GM18519 (cell line): ENCODE results near the gene C3orf38.
"Not testable (repeated sequence)": the region's sequence is repeated elsewhere in the genome, so short reads cannot be mapped to it uniquely, and the experiment has no call there.

Source experiments
- ATAC-seq: cut with Tn5 transposase; IDR thresholded peaks from one replicate; pipeline ENCODE4 v1.9.1; 2021; ENCODE audit warnings: mild to moderate bottlenecking, moderate library complexity; ENCODE audit not compliant: unreplicated experiment, low FRiP score

The C3orf38 gene

DNA sequence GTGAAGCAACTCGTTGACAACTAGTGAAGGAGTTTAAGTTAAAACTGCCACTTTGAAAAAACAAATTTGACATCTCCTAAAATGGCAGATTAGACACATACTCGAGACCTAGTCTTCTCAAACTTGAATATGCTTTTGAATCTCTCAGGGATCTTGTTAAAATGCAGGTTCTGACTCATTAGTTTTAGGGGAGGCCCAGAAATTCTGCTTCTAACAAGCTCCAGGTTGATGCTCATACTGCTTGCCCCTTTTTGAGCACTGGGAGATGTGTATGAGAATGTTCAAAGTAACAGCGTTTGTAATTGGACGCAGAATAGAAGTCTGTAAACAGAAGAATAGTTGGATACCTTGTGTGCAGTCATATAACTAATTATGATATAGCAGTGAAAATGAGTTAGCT lies 1.6 kb downstream of the C3orf38 start:
- no peak for ATAC-seq

DNA sequence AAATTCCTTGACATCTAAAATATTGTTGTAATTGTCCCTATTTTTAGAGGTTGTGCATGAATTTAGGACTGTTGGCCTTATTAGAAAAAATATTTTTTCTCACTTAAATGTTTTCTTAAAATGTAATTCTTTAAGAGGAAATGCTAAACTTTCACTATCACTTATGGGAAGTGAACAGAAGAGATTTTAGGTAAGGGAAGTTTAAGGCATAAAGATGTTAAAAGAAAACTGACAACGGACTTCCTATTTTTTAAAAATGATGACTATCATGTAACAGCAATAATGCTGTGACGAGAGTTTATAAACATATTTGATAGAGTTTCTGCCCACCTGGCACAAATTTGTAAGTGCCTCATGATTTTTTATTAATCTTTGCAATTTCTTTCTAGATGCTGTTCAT lies 3.1 kb downstream of the C3orf38 start:
- no peak for ATAC-seq

DNA sequence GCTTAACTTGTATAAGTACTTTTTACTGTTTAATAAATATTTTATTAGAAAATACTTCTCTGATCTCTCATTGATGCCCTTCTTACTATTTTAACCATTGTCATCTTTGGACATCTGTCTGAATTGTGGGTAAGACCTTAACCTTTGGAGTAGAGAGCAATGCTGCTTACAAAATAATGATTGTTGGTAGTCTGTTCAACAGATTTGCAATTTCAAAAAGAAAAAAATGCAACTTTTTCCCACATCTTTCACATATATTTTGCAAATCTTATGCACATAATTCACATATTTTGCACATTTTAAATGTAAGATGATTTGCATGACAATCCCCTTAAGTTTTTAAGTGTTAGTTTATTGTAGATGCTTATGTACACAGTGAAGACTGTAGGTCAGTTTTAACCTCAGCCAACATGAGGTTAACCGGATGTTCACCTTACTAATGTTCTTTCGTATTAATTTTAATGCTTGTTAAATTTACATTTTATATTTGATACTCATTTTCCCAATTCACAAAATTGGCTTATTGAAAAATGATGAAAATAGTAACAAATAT lies 16.7 kb downstream of the C3orf38 start:
- no peak for ATAC-seq

DNA sequence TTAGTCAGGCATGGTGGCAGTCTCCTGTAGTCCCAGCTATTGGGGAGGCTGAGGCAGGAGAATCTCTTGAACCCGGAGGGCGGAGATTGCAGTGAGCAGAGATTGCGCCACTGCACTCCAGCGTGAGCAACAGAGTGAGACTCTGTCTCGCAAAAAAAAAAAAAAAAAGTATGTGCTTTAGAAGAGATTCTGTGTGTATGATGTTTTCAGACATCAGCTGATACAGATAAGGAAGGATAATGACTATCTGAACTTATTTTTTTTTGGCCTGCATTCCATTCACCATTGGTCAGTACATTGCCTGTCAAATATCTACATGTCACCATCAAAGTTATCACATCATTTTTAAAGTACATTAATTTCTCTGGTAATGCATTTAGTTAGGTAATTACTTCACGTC lies 17.4 kb downstream of the C3orf38 start:
- no peak for ATAC-seq

DNA sequence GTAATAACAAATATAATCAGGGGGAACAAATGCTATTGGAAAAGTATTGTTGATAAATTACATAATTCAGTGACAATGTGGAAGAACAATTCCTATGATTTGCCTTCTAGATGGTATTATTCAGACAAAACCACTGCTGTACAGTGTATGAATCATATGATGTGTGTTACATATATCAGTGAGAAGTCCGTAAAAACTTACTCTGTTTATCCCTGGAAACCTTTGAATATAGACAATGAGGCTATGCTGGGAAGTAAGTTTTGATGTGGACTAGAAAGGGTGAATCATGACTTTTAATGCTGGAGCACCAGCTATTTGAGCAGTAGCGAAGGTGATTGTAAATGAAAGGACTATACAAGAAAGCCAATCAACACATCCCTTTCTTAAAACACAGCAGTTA lies 17.9 kb downstream of the C3orf38 start:
- no peak for ATAC-seq

DNA sequence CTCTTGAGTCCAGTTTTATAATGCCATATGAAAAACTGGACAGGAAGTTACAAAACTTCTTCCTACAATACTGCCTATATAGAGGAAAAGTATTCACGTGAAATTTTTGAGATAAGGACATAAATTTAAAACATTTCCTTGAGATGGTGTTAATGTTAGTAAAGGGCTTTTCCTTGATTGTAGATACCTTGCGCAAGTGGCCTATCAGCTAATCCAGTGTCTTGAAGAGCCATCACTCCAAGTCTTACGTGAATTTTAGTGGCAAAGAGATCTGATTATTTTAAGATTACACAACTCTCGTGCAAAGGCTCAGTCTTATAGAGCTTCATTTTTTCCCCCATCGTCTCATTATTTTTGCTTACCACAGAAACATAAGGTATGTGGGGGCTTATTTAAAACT lies 18.4 kb downstream of the C3orf38 start:
- no peak for ATAC-seq

DNA sequence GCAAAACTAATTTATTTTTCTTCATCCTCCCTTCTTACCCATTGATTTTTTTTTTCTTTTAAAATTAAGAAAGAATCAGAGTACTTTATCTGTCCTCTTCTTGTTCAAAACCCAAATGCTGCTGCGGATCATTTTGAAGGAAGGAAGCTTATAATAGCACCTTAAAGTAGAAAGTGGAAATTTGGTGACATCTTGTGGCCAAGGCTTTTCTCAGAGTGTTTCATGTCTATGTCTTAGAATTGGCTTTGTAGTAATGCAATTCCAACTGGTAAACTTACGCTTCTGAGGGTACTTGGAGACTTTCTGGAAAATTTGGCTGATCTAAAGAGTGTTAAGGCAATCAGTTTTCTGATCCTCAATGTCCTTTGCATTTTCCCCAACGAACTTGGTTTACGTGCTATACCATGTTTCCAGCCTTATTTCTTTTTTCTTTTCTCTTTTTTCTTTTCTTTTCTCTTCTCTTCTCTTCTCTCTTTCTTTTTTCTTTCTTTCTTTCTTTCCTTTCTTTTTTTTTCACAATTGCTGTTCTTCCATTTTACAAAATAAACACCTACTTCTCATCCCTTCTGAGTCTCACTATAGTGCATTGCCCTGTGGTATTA lies 30.7 kb downstream of the C3orf38 start:
- ATAC-seq: peak; percentile 90

DNA sequence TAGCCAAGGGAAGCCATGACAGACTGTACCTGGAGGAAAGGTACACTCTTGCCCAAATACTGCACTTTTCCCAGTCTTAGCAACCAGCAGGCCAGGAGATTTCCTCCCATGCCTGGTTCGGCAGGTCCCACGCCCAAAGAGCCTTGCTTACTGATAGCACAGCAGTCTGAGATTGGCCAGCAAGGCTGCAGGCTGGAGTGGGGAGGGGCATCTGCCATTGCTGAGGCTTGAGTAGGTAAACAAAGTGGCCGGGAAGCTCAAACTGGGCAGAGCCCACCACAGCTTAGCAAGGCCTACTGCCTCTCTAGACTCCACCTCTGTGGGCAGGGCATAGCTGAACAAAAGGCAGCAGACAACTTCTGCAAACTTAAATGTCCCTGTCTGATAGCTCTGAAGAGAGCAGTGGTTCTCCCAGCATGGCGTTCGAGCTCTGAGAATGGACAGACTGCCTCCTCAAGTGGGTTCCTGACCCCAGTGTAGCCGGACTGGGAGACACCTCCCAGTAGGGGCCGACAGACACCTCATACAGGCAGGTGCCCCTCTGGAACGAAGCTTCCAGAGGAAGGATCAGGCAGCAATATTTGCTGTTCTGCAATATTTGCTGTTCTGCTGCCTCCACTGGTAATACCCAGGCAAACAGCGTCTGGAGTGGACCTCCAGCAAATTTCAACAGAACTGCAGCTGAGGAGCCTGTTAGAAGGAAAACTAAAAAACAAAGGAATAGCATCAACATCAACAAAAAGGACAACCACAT lies 32.6 kb downstream of the C3orf38 start:
- not testable (repeated sequence) for ATAC-seq

DNA sequence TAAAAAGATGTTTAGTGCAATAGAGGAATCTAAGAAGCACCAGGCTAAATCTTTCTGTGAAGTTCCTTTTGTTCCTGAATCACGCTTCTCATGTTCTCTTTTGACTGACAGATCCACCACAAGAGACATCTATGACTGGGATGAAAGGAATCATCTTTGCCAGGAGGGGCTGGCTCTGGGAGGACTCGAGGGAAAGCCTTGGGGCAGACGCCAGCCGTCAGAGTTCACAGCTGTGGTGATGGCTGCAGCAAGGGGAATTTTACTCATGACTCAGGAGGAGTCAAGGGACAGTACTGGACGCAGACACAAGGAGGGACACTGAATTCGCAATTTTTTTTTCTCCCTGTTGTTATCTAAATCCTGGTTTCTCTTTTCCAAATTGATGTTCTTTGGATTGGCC lies 38.7 kb downstream of the C3orf38 start:
- ATAC-seq: no peak

DNA sequence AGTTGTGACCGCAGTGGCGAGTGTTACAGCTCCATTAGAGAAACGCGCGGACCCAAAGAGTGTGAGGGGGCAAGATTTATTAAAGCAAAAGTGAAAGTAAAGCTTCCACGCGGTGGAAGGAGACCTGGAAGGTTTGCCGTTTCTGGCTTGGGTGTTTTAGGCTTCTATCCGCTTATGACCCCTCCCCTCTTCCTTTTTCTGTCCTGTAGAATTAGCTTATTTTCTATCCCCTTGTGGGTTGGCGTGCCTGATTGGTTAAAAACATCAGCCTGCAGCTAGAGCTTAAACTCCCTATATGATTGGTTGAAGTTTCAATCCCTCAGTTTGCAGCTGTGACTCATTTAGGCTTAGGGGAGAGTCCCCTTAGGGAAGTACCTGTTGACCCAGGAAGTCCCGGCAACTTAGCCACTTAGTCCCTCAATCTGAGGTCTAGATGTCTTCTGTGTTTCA lies 39.6 kb downstream of the C3orf38 start:
- ATAC-seq: peak; percentile 90

DNA sequence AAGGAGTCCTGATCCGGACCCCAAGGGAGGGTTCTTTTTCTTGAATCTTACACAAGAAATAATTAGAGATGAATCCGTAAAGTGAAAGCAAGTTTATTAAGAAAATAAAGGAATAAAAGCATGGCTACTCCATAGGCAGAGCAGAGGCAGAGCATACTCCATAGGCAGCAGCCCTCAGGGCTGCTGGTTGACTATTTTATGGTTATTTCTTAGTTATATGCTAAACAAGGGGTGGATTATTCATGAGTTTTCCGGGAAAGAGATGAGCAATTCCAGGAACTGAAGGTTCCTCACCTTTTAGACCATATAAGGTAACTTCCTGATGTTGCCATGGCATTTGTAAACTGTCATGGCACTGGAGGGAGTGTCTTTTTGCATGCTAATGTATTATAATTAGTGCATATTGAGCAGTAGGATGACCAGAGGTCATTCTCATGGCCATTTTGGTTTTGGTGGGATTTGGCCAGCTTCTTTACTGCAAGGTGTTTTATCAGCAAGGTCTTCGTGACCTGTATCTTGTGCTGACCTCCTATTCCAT lies 42.2 kb downstream of the C3orf38 start:
- ATAC-seq: no peak

DNA sequence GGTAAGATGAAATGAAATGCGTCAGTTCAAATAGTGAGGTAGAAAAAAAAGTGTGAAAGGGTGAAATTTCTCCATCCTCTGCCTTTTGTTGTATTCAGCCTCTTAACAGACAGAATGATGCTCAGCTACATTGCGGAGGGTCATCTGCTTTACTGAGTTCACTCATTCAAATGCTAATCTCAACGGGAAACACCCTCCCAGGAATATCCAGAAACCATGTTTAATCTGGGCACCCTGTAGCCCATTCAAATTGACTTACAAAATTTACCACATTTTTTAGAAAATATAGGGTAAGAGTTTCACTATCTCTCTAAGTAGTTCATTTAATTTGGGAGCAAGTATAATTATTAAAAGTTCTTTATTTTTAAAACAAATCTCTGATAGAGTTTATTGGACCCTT lies 42.9 kb downstream of the C3orf38 start:
- no peak for ATAC-seq

DNA sequence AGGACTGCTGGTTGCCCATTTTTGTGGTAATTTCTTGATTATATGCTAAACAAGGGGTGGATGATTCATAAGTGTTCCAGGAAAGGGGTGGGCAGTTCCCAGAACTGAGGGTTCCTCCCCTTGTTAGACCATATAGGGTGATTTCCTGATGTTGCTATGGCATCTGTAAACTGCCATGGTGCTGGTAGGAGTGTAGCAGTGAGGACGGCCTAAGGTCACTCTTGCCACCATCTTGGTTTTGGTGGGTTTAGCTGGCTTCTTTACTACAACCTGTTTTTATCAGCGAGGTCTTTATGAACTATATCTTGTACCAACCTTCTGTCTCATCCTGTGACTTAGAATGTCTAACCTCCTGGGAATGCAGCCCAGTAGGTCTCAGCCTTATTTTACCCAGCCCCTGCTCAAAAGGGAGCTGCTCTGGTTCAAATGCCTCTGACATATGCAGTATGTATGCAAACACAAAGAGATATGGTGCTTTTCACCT lies 46.2 kb downstream of the C3orf38 start:
- ATAC-seq: no peak

DNA sequence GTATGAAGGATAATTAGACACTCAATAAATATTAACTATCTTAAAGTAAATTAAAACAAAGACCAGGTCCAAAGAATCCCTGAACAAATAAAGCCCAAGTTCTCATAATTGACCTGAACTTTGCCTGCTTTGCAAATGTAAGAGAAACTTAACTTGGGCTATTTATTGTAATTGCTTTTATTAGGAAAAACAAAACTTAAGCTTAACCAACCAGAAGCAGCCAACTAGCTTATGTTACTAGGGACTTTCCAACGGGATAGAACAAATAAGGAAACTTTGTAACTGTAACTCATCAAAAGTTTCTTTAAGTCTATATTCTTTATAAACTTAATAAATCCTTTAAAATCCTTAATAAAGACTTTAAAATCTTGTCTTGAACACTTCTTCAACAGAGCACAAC lies 48.4 kb downstream of the C3orf38 start:
- no peak for ATAC-seq

DNA sequence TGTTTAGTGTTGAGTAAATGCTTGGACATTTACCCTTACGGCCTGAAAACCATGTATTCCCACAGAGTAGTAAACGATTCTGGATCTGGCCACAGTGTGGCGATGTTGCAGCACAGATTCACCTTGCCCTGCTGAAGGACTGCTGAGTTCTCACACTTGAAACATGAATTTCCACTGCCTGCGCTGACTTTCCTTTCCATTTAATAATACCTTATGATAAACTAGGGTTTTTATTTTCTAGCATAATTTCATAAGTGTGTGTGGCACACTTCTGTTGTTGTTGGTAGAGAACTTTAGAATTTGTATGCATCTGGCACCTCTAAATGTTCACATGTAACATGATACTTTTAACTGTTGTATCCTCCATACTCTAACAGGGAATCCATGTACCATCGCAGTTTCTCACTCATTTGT lies 53.9 kb downstream of the C3orf38 start:
- ATAC-seq: peak; percentile 99
